ENCODE measurements around the gene PDE10A. TPM values are rescaled to one million over a fixed set of nuclear protein-coding genes. Genes with fewer than 3 reads are reported as not detected.

The PDE10A gene
- total and polyA plus RNA-seq, 9 of the 15 experiments (the other 6 are each of a cell fraction or from before 2014, with no cell fraction given): 0.04 TPM; not detected in 8

- TF ChIP-seq ZBTB40 (IDR thresholded peaks at IDR 0.05): no peak
- TF ChIP-seq ZBTB40 (CRISPR knock-in tag; IDR thresholded peaks at IDR 0.05): no peak
- no peak for TF ChIP-seq THAP12 (CRISPR knock-in tag; IDR thresholded peaks at IDR 0.05)
- no peak for TF ChIP-seq NCOR1 (IDR thresholded peaks at IDR 0.05)
- no peak for TF ChIP-seq ATF1 (CRISPR knock-in tag; IDR thresholded peaks at IDR 0.05)
- no peak for TF ChIP-seq ATF1 (tag; IDR thresholded peaks at IDR 0.05)
Measured at GRCh38 chr6:165484178-165484889, 178.7 kb downstream of the PDE10A start (continued).
